NB4 (cell line): ENCODE measurements around the gene PEDS1.

Experiments used
- DNase-seq: peaks from one replicate; pipeline ENCODE4 v3.0.0; 2010; ENCODE audit warnings: low read depth
- H3K4me3 ChIP-seq: one replicate; pipeline ENCODE4 v1.5.1; 2011; ENCODE audit warnings: mild to moderate bottlenecking, low read depth, low read length, moderate library complexity
- CTCF ChIP-seq: IDR thresholded peaks from one replicate; pipeline ENCODE4 v1.5.1; 2012; ENCODE audit warnings: low read depth, low read length
- MAX ChIP-seq: IDR thresholded peaks from 2 replicates; pipeline ENCODE4 v1.6.1; 2011; ENCODE audit warnings: low read depth, low read length
- MYC ChIP-seq: IDR thresholded peaks from 2 replicates; pipeline ENCODE4 v1.6.1; 2011; ENCODE audit warnings: low read depth, low read length
- POLR2A ChIP-seq: IDR thresholded peaks from 2 replicates; pipeline ENCODE4 v1.6.1; 2011; ENCODE audit warnings: mild to moderate bottlenecking; ENCODE audit not compliant: insufficient read length; ENCODE audit errors: extremely low read depth

Gene PEDS1

GRCh38 chr20:50128520-50128905 is 25.0 kb downstream of the PEDS1 start:
- no peak for TF ChIP-seq MYC
- no peak for TF ChIP-seq MAX
- no peak for TF ChIP-seq POLR2A
- TF ChIP-seq CTCF = no peak
- no peak for DNase-seq
- no peak overlapping the region for H3K4me3 ChIP-seq

- TF ChIP-seq MAX = no peak
- no peak for TF ChIP-seq POLR2A
- TF ChIP-seq MYC = no peak
- no peak for TF ChIP-seq CTCF
- DNase-seq = no peak
- no peak overlapping the region for H3K4me3 ChIP-seq
These were observed 25.7 kb downstream of the PEDS1 start for GRCh38 chr20:50127587-50128519.

GRCh38 chr20:50126662-50127061 is 26.9 kb downstream of the PEDS1 start:
- no peak for DNase-seq
- no peak for TF ChIP-seq MYC
- TF ChIP-seq POLR2A = no peak
- no peak overlapping the region for H3K4me3 ChIP-seq

- no peak for TF ChIP-seq POLR2A
- TF ChIP-seq CTCF = no peak
- no peak for TF ChIP-seq MAX
- TF ChIP-seq MYC = no peak
- no peak for DNase-seq
- H3K4me3 ChIP-seq = no peak overlapping the region
These were observed 28.2 kb downstream of the PEDS1 start for GRCh38 chr20:50125279-50125678.

- TF ChIP-seq MAX (no peak), CTCF (no peak), MYC (no peak), POLR2A (no peak)
- DNase-seq = no peak
- no peak overlapping the region for H3K4me3 ChIP-seq
These were observed 29.0 kb downstream of the PEDS1 start for GRCh38 chr20:50124496-50124895.

GRCh38 chr20:50123418-50123817 is 30.1 kb downstream of the PEDS1 start:
- DNase-seq = no peak
- TF ChIP-seq POLR2A = no peak
- no peak for TF ChIP-seq MAX
- no peak for TF ChIP-seq MYC
- TF ChIP-seq CTCF = no peak
- no peak overlapping the region for H3K4me3 ChIP-seq
